Urinary bladder (tissue), 4 donors: ENCODE results near the gene INPP5A. TPM values are rescaled to one million over a fixed set of nuclear protein-coding genes. Genes with fewer than 3 reads are reported as not detected.

Source experiments
- DNase-seq: peaks from one replicate; pipeline ENCODE4 v3.0.0-alpha.2; 2015; ENCODE audit errors: extremely low spot score
- H3K27ac ChIP-seq: one replicate; pipeline ENCODE4 v1.5.1; 2013; ENCODE audit warnings: low read depth, mild to moderate bottlenecking, moderate library complexity
- H3K36me3 ChIP-seq: one replicate; pipeline ENCODE4 v1.6.1; 2013; ENCODE audit warnings: mild to moderate bottlenecking, moderate library complexity; ENCODE audit not compliant: insufficient read depth
- H3K4me1 ChIP-seq: one replicate; pipeline ENCODE4 v1.6.1; 2013; ENCODE audit warnings: mild to moderate bottlenecking, moderate library complexity; ENCODE audit not compliant: insufficient read depth
- H3K4me3 ChIP-seq: one replicate; pipeline ENCODE4 v1.5.1; 2013; ENCODE audit warnings: low read depth, low read length
- WGBS: extraction: QIAGEN DNeasy Blood & Tissue Kit; methylation state at CpG from one replicate; pipeline ENCODE4 v1.1.7; 2013; 5-methylcytosine and 5-hydroxymethylcytosine counted together
- polyA plus RNA-seq: library from polyadenylated mRNA; stranded (reverse); fragments of 200-250 nt; gene quantifications from one replicate; pipeline ENCODE4 v1.2.3, GENCODE V29; 2013
- total RNA-seq: library from RNA; depleted of rRNA; stranded (reverse); fragments of >200 nt; gene quantifications from one replicate; pipeline ENCODE4 v1.2.3, GENCODE V29; 2014
- donor health status: healthy with polysubstance abuse.
- donor health status: healthy.

The INPP5A gene
- total and polyA plus RNA-seq, 2 donors, result 61.0 to 66.2 TPM

- Histone ChIP-seq H3K4me1 (peaks cover 5% of the 10 kb centered on the region), H3K27ac (no peak overlapping the region), H3K36me3 (no peaks in the 10 kb centered on the region), H3K4me3 (no peak overlapping the region)
- 86% methylated on average over 32 of the region's 32 CpGs for WGBS
- DNase-seq, result no peak
Measured at GRCh38 chr10:132558516-132559413, 21.2 kb downstream of the INPP5A start.

GRCh38 chr10:132559538-132559937 is 22.0 kb downstream of the INPP5A start:
- Histone ChIP-seq H3K4me3 (no peak overlapping the region), H3K4me1 (peaks cover 5% of the 10 kb centered on the region), H3K36me3 (no peaks in the 10 kb centered on the region), H3K27ac (no peak overlapping the region)
- no peak for DNase-seq
- 89% methylated on average over 11 of the region's 11 CpGs for WGBS

GRCh38 chr10:132560241-132560731 is 22.7 kb downstream of the INPP5A start:
- H3K27ac ChIP-seq, result no peak overlapping the region
- DNase-seq, result no peak
- peaks cover 1% of the 10 kb centered on the region for H3K4me1 ChIP-seq
- 33% methylated on average over 10 of the region's 10 CpGs for WGBS
- H3K36me3 ChIP-seq, result no peaks in the 10 kb centered on the region
- no peak overlapping the region for H3K4me3 ChIP-seq

- no peak overlapping the region for H3K4me3 ChIP-seq
- WGBS, result 96% methylated on average over 29 of the region's 29 CpGs
- no peak for DNase-seq
- no peaks in the 10 kb centered on the region for H3K36me3 ChIP-seq
- H3K27ac ChIP-seq, result no peak overlapping the region
- H3K4me1 ChIP-seq, result no peaks in the 10 kb centered on the region
Measured at GRCh38 chr10:132562177-132562915, 24.8 kb downstream of the INPP5A start.

- DNase-seq, result no peak
- WGBS, result 91% methylated on average over 14 of the region's 14 CpGs
Measured at GRCh38 chr10:132562916-132563456, 25.4 kb downstream of the INPP5A start.

GRCh38 chr10:132563485-132564248 is 26.1 kb downstream of the INPP5A start:
- Histone ChIP-seq H3K4me1 (no peaks in the 10 kb centered on the region), H3K27ac (no peak overlapping the region), H3K36me3 (no peaks in the 10 kb centered on the region), H3K4me3 (no peak overlapping the region)
- DNase-seq, result no peak
- WGBS, result 91% methylated on average over 24 of the region's 24 CpGs

More at GRCh38 chr10:132562916-132563456, 25.4 kb downstream of the INPP5A start:
- H3K4me3 ChIP-seq, result no peak overlapping the region
- H3K36me3 ChIP-seq, result no peaks in the 10 kb centered on the region
- no peaks in the 10 kb centered on the region for H3K4me1 ChIP-seq
- H3K27ac ChIP-seq, result no peak overlapping the region

- no peaks in the 10 kb centered on the region for H3K4me1 ChIP-seq
- no peak for DNase-seq
- no peak overlapping the region for H3K27ac ChIP-seq
- H3K36me3 ChIP-seq, result no peaks in the 10 kb centered on the region
- no peak overlapping the region for H3K4me3 ChIP-seq
- WGBS, result 84% methylated on average over 10 of the region's 10 CpGs
Measured at GRCh38 chr10:132564249-132564605, 26.6 kb downstream of the INPP5A start.

GRCh38 chr10:132564690-132565089 is 27.1 kb downstream of the INPP5A start:
- Histone ChIP-seq H3K36me3 (no peaks in the 10 kb centered on the region), H3K4me3 (no peak overlapping the region), H3K4me1 (no peaks in the 10 kb centered on the region), H3K27ac (no peak overlapping the region)
- 65% methylated on average over 11 of the region's 11 CpGs for WGBS
- DNase-seq, result no peak

- DNase-seq, result no peak
- Histone ChIP-seq H3K27ac (no peak overlapping the region), H3K36me3 (no peaks in the 10 kb centered on the region), H3K4me1 (no peaks in the 10 kb centered on the region), H3K4me3 (no peak overlapping the region)
- WGBS, result 95% methylated on average over 12 of the region's 12 CpGs
Measured at GRCh38 chr10:132565516-132566209, 28.1 kb downstream of the INPP5A start.

GRCh38 chr10:132566892-132567291 is 29.3 kb downstream of the INPP5A start:
- WGBS, result 76% methylated on average over 6 of the region's 6 CpGs
- Histone ChIP-seq H3K36me3 (no peaks in the 10 kb centered on the region), H3K4me1 (no peaks in the 10 kb centered on the region), H3K27ac (no peak overlapping the region), H3K4me3 (no peak overlapping the region)
- DNase-seq, result no peak

GRCh38 chr10:132570265-132570664 is 32.7 kb downstream of the INPP5A start:
- no peaks in the 10 kb centered on the region for H3K4me1 ChIP-seq
- no peak for DNase-seq
- WGBS, result 89% methylated on average over 10 of the region's 10 CpGs
- no peak overlapping the region for H3K27ac ChIP-seq
- no peaks in the 10 kb centered on the region for H3K36me3 ChIP-seq
- H3K4me3 ChIP-seq, result no peak overlapping the region

- no peaks in the 10 kb centered on the region for H3K36me3 ChIP-seq
- WGBS, result 76% methylated on average over 26 of the region's 26 CpGs
- no peak overlapping the region for H3K27ac ChIP-seq
- DNase-seq, result no peak
- peaks cover 5% of the 10 kb centered on the region for H3K4me1 ChIP-seq
- H3K4me3 ChIP-seq, result no peak overlapping the region
Measured at GRCh38 chr10:132570771-132571649, 33.4 kb downstream of the INPP5A start.
